HepG2 (cell line): Measurements from ENCODE around the gene ADGRE3. TPM values are rescaled to one million over a fixed set of nuclear protein-coding genes. Genes with fewer than 3 reads are reported as not detected.

Experiments
- ATM ChIP-seq: fragments of 450-650 bp; IDR thresholded peaks from 2 replicates; pipeline ENCODE4 v1.7.1; 2017; ENCODE audit warnings: mild to moderate bottlenecking, borderline replicate concordance
- HCFC1 ChIP-seq: fragments of 150-350 bp; IDR thresholded peaks from 2 replicates; pipeline ENCODE4 v1.6.1; 2014; ENCODE audit warnings: low read depth, low read length
- HOXA3 ChIP-seq: sonication (generic); formaldehyde crosslinking; IDR thresholded peaks from 2 replicates; pipeline ENCODE4 v1.5.0; 2020; ENCODE audit warnings: missing genetic modification reagents
- KLF12 ChIP-seq: sonication (generic); formaldehyde crosslinking; IDR thresholded peaks from 2 replicates; pipeline ENCODE4 v1.4.0; 2020; ENCODE audit warnings: missing genetic modification reagents, borderline replicate concordance
- KLF13 ChIP-seq: sonication (generic); formaldehyde crosslinking; IDR thresholded peaks from 2 replicates; pipeline ENCODE4 v1.4.0; 2020; ENCODE audit warnings: mild to moderate bottlenecking, missing genetic modification reagents
- MZF1 ChIP-seq: sonication (generic); formaldehyde crosslinking; IDR thresholded peaks from 2 replicates; pipeline ENCODE4 v1.8.1; 2023; ENCODE audit warnings: mild to moderate bottlenecking, missing genetic modification reagents, borderline replicate concordance
- TBP ChIP-seq: sonication (generic); formaldehyde crosslinking; IDR thresholded peaks from 2 replicates; pipeline ENCODE4 v1.5.0; 2020; ENCODE audit warnings: missing genetic modification reagents
- XRCC5 ChIP-seq: fragments of 200-400 bp; formaldehyde crosslinking; optimal IDR thresholded peaks from 2 replicates; pipeline ENCODE3; 2017; ENCODE audit warnings: mild to moderate bottlenecking, low read length
- ZNF329 ChIP-seq: sonication (generic); formaldehyde crosslinking; IDR thresholded peaks from 2 replicates; pipeline ENCODE4 v1.9.0; 2021; ENCODE audit warnings: low read depth, mild to moderate bottlenecking, missing genetic modification reagents
- ZNF557 ChIP-seq: sonication (generic); formaldehyde crosslinking; IDR thresholded peaks from 2 replicates; pipeline ENCODE4 v1.4.0; 2020; ENCODE audit warnings: missing genetic modification reagents
- ZNF644 ChIP-seq: IDR thresholded peaks from 2 replicates; pipeline ENCODE4 v1.6.1; 2016; ENCODE audit warnings: low read depth
- ZNF720 ChIP-seq: sonication (generic); formaldehyde crosslinking; IDR thresholded peaks from 2 replicates; pipeline ENCODE4 v1.4.0; 2020; ENCODE audit warnings: missing genetic modification reagents
- ZNF768 ChIP-seq: sonication (generic); formaldehyde crosslinking; IDR thresholded peaks from 2 replicates; pipeline ENCODE4 v1.4.0; 2020; ENCODE audit warnings: missing genetic modification reagents
- ZSCAN21 ChIP-seq: sonication (generic); formaldehyde crosslinking; IDR thresholded peaks from 2 replicates; pipeline ENCODE4 v1.8.0; 2022; ENCODE audit warnings: mild to moderate bottlenecking, missing genetic modification reagents, moderate library complexity, borderline replicate concordance
- polyA plus RNA-seq, 8 experiments: library from polyadenylated mRNA; depleted of rRNA in 3 of 8; stranded (reverse) in 7 of 8; unstranded in 1 of 8; fragments of >200 nt; fragmentation: Illumina TruSeq in 4 of 8; extraction: Trizol in 4 of 8; gene quantifications; 2 replicates each; pipeline versions ENCODE4 v1.2.1 to v1.2.3, GENCODE V29; 2011 to 2016; ENCODE audit warnings: low read depth in 4 of 8, missing spikeins in 1 of 8, mixed read lengths in 1 of 8; ENCODE audit not compliant: insufficient read depth in 1 of 8
- total RNA-seq, 5 experiments: library from RNA; depleted of rRNA; stranded (reverse); fragments of >200 nt; fragmentation: Illumina TruSeq; extraction: Trizol; gene quantifications; 2 replicates each; pipeline ENCODE4 v1.2.3, GENCODE V29; 2016; ENCODE audit warnings: low read depth in 1 of 5
- TF ChIP-seq, protein P1 (sequence below): sonication (generic); formaldehyde crosslinking; IDR thresholded peaks from 2 replicates; pipeline ENCODE4 v1.5.0; 2020; ENCODE audit warnings: missing genetic modification reagents
- TF ChIP-seq, protein P2 (sequence below): IDR thresholded peaks from 2 replicates; pipeline ENCODE4 v1.6.1; 2016; ENCODE audit warnings: control low read depth
- TF ChIP-seq, protein P3 (sequence below): sonication (generic); IDR thresholded peaks from 2 replicates; pipeline ENCODE4 v1.6.1; 2016; ENCODE audit warnings: low read depth, borderline replicate concordance
- TF ChIP-seq, protein P4 (sequence below): sonication (generic); formaldehyde crosslinking; IDR thresholded peaks from 2 replicates; pipeline ENCODE4 v1.8.1; 2023; ENCODE audit warnings: mild to moderate bottlenecking, missing genetic modification reagents, borderline replicate concordance
- TF ChIP-seq, protein P5 (sequence below): sonication (generic); formaldehyde crosslinking; IDR thresholded peaks from 2 replicates; pipeline ENCODE4 v1.8.1; 2023; ENCODE audit warnings: mild to moderate bottlenecking, moderate library complexity, missing genetic modification reagents
- TF ChIP-seq, protein P6 (sequence below): sonication (generic); formaldehyde crosslinking; IDR thresholded peaks from 2 replicates; pipeline ENCODE4 v1.4.0; 2020; ENCODE audit warnings: missing genetic modification reagents
- TF ChIP-seq, protein P7 (sequence below): sonication (generic); formaldehyde crosslinking; conservative IDR thresholded peaks from 2 replicates; pipeline ENCODE4 v1.4.0; 2020; ENCODE audit warnings: missing genetic modification reagents

Gene ADGRE3
- total and polyA plus RNA-seq, 2 of the 13 experiments (the other 11 are each of a cell fraction or from before 2014, with no cell fraction given) = not detected

DNA sequence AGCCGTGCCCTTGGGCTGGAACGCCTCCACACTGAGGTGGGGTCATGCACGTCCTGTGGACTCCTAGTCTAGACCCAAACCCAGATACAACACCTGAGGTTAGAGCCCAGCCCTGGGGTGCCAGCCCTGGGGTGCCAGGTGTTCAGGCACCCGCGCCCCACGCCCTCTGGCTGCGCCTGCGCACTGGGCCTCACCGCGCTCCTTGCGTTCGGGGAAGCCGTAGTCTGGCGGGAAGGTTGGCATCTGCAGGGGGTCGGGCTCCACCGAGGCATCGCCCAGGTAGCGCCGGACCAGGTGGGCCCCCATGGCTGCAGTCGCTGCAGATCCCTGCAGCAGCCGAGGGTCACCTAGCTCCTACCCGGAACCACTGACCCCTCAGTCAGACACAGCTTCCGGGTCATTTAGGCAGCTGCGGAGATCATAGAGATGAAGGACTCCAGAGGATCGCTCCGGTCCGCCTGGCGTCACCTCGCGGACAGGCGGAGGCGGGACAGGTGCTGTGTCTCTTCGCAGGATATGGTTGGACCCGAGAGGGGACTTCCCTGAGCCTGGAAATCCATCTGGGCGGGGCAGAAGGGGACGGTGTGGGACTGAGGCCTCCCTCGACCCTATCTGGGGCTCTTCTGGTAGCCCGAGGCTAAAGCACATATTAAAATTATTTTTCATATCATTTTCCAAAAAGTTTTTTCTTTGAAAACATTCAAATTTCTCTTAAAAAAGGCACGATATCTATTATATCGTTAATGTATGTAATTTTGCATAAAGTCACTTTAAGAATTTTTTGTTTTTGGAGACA, 102.8 kb downstream of the ADGRE3 start, which contains the start of gene NDUFB7 (continued):
- TF ChIP-seq ZNF768 (CRISPR knock-in tag) = peak; percentile 73
- peak; percentile 98 for TF ChIP-seq XRCC5
- no peak for TF ChIP-seq ATM
- TF ChIP-seq KLF13 = 0 out of 2 replicates have a peak, but pooled peaks have one; percentile 29
- peak; percentile 81 for TF ChIP-seq ZSCAN21 (CRISPR knock-in tag)
- TF ChIP-seq ZNF329 (CRISPR knock-in tag) = peak; percentile 65; the same call in 1 of the 2 replicates
- TF ChIP-seq, protein P1, sequence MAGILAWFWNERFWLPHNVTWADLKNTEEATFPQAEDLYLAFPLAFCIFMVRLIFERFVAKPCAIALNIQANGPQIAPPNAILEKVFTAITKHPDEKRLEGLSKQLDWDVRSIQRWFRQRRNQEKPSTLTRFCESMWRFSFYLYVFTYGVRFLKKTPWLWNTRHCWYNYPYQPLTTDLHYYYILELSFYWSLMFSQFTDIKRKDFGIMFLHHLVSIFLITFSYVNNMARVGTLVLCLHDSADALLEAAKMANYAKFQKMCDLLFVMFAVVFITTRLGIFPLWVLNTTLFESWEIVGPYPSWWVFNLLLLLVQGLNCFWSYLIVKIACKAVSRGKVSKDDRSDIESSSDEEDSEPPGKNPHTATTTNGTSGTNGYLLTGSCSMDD (CRISPR knock-in tag) = no peak
- TF ChIP-seq, protein P2, sequence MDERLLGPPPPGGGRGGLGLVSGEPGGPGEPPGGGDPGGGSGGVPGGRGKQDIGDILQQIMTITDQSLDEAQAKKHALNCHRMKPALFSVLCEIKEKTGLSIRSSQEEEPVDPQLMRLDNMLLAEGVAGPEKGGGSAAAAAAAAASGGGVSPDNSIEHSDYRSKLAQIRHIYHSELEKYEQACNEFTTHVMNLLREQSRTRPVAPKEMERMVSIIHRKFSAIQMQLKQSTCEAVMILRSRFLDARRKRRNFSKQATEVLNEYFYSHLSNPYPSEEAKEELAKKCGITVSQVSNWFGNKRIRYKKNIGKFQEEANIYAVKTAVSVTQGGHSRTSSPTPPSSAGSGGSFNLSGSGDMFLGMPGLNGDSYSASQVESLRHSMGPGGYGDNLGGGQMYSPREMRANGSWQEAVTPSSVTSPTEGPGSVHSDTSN = no peak
- TF ChIP-seq, protein P3, sequence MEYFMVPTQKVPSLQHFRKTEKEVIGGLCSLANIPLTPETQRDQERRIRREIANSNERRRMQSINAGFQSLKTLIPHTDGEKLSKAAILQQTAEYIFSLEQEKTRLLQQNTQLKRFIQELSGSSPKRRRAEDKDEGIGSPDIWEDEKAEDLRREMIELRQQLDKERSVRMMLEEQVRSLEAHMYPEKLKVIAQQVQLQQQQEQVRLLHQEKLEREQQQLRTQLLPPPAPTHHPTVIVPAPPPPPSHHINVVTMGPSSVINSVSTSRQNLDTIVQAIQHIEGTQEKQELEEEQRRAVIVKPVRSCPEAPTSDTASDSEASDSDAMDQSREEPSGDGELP = peak; percentile 93
- TF ChIP-seq HCFC1 = peak; percentile 74
- no peak for TF ChIP-seq ZNF720 (CRISPR knock-in tag)
- TF ChIP-seq, protein P4, sequence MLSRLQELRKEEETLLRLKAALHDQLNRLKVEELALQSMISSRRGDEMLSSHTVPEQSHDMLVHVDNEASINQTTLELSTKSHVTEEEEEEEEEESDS (CRISPR knock-in tag) = 0 out of 2 replicates have a peak, but pooled peaks have one; percentile 77
- TF ChIP-seq ZNF644 (CRISPR knock-in tag) = 0 out of 2 replicates have a peak, but pooled peaks have one; percentile 54
- no peak for TF ChIP-seq MZF1 (CRISPR knock-in tag)
- no peak for TF ChIP-seq TBP (CRISPR knock-in tag)
- peak; percentile 95 for TF ChIP-seq HOXA3
- peak; percentile 81; the same call in 1 of the 2 replicates for TF ChIP-seq KLF12 (CRISPR knock-in tag)
- TF ChIP-seq, protein P5, sequence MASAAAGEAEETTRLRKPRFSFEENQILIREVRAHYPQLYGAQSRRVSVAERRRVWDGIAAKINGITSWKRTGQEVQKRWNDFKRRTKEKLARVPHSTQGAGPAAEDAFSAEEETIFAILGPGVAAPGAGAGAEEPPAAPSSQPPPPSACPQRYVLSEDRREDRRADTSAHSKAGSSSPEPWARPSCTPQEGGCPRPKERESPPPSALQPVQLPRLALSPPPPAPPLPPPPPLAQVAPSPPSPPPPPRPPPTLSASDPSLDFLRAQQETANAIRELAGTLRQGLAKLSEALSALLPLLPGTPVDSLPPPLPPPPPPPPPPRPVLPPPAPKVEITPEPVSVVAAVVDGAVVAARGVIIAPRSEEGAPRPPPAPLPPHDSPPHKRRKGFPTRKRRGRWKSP = peak; percentile 72
- TF ChIP-seq, protein P6, sequence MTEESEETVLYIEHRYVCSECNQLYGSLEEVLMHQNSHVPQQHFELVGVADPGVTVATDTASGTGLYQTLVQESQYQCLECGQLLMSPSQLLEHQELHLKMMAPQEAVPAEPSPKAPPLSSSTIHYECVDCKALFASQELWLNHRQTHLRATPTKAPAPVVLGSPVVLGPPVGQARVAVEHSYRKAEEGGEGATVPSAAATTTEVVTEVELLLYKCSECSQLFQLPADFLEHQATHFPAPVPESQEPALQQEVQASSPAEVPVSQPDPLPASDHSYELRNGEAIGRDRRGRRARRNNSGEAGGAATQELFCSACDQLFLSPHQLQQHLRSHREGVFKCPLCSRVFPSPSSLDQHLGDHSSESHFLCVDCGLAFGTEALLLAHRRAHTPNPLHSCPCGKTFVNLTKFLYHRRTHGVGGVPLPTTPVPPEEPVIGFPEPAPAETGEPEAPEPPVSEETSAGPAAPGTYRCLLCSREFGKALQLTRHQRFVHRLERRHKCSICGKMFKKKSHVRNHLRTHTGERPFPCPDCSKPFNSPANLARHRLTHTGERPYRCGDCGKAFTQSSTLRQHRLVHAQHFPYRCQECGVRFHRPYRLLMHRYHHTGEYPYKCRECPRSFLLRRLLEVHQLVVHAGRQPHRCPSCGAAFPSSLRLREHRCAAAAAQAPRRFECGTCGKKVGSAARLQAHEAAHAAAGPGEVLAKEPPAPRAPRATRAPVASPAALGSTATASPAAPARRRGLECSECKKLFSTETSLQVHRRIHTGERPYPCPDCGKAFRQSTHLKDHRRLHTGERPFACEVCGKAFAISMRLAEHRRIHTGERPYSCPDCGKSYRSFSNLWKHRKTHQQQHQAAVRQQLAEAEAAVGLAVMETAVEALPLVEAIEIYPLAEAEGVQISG (CRISPR knock-in tag) = peak; percentile 100
- TF ChIP-seq, protein P7, sequence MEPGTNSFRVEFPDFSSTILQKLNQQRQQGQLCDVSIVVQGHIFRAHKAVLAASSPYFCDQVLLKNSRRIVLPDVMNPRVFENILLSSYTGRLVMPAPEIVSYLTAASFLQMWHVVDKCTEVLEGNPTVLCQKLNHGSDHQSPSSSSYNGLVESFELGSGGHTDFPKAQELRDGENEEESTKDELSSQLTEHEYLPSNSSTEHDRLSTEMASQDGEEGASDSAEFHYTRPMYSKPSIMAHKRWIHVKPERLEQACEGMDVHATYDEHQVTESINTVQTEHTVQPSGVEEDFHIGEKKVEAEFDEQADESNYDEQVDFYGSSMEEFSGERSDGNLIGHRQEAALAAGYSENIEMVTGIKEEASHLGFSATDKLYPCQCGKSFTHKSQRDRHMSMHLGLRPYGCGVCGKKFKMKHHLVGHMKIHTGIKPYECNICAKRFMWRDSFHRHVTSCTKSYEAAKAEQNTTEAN = no peak
- TF ChIP-seq ZNF557 (CRISPR knock-in tag) = 0 out of 2 replicates have a peak, but pooled peaks have one; percentile 37
